Hematopoietic multipotent progenitor cell (in vitro differentiated cells): ENCODE measurements around the gene LIPI. TPM values are rescaled to one million over a fixed set of nuclear protein-coding genes. Genes with fewer than 3 reads are reported as not detected.
"Not testable (repeated sequence)": the region's sequence is repeated elsewhere in the genome, so short reads cannot be mapped to it uniquely, and the experiment has no call there.

ENCODE experiments used
- DNase-seq, 3 donors: peaks; one replicate each; pipeline ENCODE4 v3.0.0-alpha.2; 2011 to 2015; ENCODE audit warnings: low read depth in 2 of 3, low spot score in 2 of 3
- small RNA-seq: library from RNA; depleted of rRNA; stranded (forward); fragments of <200 nt; gene quantifications from one replicate; pipeline ENCODE3, GENCODE V24; 2012
- total RNA-seq: library from RNA; depleted of rRNA; stranded (reverse); fragments of >200 nt; gene quantifications from one replicate; pipeline ENCODE4 v1.2.3, GENCODE V29; 2012

Gene LIPI
- total RNA-seq, 1 donor: not detected

DNA sequence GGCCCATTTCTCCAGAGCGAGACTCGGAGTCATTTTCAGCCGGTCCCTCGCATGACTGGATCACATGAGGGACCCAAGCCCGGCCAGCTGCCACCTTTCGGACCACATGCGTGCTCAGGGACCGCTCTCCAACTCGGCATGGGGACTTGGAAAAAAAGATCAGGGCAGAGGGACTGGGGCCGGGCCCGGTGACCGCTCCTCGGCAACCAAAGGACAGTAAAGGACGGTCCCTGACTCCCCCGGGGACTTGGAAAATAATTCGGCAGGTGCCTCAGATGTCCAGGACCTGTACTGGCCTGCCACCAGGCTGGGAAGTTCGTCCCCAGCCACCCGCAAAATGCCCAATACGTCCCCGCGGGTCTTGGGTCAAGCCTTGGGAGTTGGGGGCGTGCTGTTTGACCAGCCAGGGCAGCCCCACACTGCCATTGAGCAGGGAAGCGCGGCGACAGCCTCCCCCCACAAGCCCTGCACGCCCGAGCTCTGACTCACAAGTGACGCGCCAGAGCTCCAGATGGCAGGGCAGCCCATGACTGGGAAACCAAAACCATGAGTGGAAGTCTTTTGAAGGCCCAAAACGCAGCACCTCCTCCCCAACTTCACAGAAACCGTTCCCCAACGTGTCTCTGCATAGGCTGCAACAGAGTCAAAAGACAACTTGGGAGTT lies 134.5 kb downstream of the LIPI start:
- no peak for DNase-seq

DNA sequence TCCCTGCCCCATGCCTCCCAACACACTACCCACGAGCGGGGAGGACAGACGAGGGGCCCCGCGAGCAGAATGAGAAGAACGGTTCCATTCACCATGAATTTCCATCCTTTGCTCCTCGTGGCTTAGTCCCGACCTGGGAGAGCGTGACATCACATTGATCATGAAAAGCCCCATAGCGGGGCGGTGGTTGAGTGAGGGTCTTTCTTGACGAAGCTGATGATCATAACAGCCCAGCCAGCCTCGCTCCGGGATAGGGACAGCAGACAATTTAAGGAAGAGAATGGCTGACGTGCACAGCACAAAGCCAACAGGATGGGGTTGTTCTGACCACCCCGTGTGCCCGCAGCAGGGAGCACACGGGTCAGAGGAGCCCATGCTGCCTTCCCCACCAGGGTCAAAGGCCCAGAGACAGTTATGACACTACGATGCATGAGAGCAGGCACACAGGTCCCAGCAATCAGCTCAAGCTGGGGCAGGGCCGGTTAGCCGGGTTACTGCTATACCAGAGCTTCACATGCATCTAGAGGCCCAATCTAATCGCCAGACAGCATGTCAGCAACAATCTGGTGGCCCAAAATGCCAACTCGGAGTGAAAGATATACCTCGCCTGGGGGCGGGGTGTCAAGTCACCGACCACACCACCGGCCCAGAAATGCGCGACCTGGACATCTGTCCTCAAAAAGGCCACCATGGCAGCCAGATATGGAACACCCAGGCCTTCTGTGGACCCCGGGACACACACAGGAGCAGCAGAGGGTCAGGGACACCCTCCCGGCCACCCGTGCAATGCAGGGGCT lies 135.2 kb downstream of the LIPI start:
- no peak for DNase-seq

DNA sequence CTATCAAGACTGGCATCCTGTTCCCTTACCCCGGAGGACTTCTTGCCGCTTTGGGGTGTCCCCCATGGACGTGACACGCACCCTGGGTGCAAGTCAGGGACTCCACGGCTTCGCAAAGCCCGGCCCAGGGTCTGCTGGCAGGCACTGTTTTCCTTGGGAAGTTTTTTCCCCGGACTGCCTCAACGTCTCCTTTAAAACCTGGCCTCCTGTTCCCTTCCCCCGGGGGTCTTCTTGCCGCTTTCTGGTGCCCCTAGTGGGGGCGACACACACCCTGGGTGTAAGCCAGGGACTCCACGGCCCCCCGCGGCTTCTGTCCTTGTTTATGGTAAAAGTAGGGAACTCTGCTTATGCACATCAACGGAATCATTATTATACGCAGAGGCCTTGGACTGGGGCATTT lies 136.6 kb downstream of the LIPI start:
- DNase-seq: no peak

DNA sequence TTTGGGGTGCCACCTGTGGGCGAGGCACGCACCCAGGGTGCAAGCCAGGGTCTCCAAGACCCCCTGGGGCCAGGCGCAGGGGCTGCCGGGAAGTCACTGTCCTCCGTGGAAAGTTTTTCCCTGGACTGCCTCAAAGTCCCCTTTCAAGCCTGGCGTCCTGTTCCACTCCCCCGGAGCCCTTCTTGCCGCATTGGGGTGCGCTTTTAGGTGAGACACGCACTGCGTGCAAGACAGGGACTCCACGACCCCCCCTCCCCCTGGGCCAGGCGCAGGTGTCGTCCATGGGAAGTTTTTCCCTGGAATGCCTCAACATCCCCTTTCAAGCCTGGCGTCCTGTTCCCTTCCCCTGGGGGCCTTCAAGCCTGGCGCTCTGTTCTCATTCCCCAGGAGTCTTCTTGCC lies 137.1 kb downstream of the LIPI start:
- no peak for DNase-seq

DNA sequence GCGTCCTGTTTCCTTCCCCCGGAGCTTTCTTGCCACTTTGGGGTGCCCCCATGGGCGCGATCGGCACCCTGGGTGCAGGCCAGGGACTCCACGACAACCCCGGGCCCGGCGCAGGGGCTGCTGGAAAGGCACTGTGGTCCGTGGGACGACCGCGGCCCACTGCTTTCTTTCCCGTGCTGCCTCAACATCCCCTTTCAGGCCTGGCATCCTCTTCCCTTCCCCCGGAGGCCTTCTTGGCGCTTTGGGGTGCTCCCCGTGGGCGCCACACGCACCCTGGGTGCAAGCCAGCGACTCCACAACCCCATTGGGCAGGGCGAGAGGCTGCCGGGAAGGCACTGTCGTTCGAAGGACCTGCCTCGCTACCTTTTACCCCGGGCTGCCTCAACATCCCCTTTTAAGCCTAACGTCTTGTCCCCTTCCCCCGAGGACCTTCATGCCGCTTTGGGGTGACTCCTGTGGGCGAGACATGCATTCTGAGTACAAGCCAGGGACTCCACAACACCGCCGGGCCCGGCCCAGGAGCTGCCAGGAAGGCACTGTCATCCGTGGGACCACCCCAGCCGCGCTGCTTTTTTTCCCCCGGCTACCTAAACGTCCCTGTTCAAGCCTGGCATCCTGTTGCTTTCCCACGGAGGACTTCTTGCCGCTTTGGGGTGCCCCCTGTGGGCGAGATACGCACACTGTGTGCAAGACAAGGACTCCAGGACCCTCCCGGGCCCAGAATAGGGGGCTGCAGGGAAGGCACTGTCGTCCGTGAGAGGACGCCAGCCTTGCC lies 137.8 kb downstream of the LIPI start:
- DNase-seq: no peak

DNA sequence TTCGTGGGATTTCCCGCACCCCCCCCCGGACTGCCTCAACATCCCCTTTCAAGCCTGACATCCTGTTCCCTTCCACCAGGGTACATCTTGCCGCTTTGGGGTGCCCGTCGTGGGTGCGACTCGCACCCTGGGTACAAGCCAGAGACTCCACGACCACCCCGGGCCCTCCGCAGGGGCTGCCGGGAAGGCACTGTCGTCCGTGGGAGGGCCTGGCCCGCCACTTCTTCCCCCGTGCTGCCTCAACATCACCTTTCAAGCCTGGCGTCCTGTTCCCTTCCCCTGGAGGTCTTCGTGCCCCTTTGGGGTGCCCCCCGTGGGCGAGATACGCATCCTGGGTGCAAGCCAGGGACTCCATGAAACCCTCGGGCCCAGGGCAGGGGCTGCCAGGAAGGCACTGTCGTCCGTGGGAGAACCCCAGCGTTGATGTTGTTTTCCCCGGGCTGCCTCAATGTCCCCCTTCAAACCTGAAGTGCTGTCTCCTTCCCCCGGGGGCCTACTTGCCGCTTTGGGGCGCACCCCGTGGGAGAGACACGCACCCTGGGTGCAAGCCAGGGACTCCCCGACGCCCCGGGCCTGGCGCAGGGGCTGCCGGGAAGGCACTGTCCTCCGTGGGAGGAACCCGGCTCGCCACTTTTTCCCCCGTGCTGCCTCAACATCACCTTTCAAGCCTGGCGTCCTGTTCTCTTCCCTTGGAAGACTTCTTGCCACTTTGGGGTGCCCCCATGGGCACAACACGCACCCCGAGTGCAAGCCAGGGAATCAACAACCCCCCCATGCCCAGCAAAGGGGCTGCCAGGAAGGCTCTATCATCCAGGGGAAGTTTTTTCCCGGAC lies 138.6 kb downstream of the LIPI start:
- no peak for DNase-seq

DNA sequence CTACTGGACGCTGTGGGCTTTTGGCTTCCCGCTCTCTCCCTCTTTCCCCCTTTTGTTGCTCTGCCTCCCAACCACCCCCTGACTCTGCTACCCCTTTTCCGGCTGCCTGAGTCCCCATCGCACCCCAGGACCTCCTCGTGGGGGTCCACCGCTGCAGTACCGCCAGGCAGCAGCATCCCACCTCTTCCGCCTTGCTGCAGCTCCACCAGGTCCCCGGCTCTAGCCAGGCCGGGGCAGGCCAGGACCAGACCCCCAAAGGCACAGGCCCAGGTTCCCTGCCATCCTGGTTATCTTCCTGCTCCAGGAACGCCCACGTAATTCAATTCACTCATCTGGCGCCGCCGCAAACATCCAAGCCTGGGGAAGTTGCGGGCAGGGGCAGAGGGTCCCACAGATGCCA lies 139.8 kb downstream of the LIPI start:
- no peak for DNase-seq

DNA sequence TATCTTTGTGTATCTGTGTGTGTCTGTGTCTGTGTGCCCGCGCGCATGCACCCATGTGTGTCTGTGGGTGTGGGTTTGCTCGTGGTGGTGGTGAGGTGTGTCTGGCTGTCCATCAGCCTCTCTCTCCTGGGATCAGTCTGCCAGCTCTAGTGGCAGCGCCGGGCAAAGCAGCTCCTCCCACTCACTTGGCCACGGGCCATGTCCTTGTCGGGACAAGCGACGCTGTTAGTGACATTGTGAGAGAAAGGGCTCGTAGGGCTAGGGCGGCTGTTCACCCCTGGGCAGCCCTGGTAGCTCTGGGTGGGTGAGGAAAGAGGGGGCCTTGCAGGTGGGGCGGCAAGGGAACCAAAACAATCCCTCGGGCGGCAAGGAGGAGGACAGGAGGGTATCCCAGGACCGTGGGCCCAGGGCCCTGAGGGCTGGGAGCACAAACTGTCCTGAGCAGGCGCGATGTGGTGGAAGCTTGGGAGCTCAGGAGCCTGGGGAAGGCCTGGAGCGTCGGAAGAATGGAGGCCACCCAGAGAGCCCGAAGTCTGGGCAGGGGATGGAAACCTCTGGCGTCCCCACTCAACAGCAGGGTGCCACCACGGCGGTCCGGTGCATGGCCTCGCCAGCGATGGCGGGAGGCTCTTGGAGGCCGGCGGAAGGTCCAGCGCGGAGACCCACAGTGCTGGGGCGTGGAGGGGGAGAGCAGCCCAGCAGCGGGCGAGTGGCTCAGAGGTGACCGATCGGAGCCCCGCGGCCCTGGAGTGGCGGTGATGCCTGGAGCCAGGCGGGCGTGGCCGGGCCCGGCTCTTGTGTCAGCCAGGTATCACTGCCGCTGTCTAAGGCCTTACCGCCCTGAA lies 140.5 kb downstream of the LIPI start:
- DNase-seq: no peak

DNA sequence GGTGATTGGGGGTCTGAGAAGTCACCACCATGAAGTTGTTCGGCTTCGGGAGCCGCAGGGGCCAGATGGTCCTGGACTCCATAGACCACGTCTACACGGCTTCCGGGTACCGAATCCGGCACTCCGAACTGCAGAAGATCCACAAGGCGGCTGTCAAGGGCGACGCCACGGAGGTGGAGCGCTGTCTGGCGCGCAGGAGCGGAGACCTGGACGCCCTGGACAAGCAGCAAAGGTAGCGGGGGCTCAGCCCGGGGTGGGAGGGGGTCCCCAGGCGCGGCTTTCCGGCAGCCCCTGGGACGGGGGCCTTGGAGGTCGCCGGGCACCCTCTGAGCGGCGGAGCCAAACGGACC lies 146.5 kb downstream of the LIPI start:
- DNase-seq: no peak

DNA sequence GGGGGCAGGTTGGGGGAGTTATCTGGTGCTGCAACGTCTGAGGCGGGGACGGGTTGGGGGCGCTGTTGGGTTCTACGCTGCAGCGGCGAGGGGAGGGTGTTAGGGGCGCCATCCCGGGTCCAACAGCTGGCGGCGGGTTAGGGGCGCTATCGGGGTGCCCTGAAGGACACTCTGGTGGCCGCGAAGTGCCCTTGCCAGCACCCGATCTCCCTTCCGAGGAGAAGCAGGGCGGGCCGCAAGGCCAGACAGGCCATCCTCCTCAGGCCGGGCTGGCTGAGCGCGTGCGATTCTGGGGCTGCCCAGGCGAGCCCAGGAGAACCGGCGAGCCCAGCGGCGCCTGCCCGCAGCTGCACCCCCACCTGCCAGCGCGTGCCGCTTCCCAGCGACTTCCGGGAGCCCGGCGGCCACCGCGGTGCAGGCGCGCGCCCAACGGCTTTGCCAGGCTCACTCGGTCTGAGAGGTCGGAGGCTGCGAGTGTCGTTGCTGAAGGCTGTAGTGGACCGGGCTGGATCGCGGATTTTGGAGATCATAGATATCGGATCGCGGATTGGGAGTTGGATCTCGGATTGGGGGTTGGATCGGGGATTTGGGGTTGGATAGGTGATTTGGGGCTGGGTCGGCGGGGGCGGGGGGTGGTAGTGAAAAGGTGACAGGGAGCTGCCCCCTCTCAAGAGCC lies 147.0 kb downstream of the LIPI start:
- not testable (repeated sequence) for DNase-seq

DNA sequence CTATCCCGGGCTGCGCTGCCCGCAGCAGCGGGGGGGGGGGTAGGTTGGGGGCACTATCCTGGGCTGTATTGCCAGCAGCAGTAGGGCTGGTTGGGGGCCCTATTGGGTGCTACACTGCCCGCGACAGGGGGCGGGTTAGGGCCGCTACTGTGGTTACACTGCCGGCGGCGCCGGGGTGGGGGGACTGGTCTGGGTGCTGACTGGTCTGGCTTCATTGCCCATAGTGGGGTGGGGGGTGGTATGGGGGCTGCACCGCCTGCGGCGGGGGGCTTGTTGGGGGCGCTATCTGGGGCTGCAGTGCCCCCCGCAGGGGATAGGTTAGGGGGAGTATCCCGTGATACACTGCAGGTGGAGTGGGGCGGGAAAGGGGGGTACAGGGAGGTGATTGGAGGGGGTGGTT lies 148.1 kb downstream of the LIPI start:
- DNase-seq: not testable (repeated sequence)

DNA sequence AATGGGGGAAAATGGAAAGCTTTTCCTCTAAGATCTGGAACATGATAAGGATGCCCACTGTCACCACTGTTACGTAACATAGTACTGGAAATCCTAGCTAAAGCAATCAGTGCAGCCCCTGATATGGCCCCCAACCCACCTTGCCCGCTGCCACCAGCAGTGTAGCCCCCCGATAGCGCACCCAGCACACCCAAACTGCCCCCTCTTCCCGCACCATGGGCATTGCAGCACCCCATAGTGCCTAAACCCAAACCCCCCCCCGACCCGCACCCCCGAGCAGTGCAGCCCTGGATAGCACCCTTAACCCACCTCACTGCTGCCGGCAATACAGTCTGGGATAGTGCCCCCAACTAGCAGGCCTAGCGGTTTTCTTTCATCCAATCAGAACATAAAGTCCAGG lies 148.9 kb downstream of the LIPI start:
- DNase-seq: not testable (repeated sequence)

DNA sequence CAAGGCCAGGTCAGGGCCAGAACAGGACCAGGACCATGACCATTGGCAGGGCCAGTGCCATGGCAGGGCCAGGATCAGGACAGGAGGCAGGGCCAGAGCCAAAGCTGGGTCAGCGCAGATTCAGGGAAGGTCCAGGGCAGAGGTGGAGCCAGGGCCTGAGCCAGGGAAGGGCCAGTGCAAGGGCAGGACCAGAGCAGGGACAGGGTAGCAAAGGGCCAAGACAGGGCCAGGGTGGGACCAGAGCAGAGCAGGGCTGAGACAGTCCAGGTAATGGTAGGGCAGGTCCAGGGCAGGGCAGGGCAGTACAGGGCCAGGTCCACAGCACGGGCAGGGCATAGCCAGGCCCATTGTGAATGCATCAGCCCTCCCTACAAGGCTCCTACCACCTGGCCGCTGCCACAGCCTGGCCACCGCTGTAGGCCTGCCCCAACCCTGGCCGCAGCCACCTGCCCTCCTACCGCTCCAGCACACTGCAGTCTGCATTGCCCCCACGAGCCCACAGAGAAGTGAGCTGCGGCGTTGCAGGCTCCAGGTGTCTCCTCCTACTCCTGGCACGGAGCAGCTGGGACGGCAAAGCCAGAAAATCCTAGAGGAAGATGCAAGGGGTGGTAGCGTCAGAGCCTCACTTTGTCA lies 151.6 kb downstream of the LIPI start:
- DNase-seq: not testable (repeated sequence)

Small RNA genes lying within 50 kb of the gene (small RNA-seq; reads per million reads assigned to genes)
- gene RF01518: not detected
- gene RNA5SP488: not detected

Other genes starting within 250 kb of the LIPI start
- 4.3 TPM for gene RBM11, start 5.2 kb upstream of the LIPI start, total RNA-seq
- gene HSPA13, start 172.2 kb upstream of the LIPI start, total RNA-seq: 11.0 TPM